Lung (tissue), 12 donors: ENCODE results near the gene HIRA. TPM values are rescaled to one million over a fixed set of nuclear protein-coding genes. Genes with fewer than 3 reads are reported as not detected.

ENCODE experiments used
- ATAC-seq: fragments of 200-7000 bp; cut with Tn5 transposase; one replicate; pipeline ENCODE4 v1.9.1; 2020; ENCODE audit warnings: moderate number of reproducible peaks; ENCODE audit not compliant: insufficient read depth, low FRiP score
- DNase-seq, 3 donors: peaks; one replicate each; pipeline ENCODE4 v3.0.0-alpha.2; 2013 to 2017
- H3K27ac ChIP-seq, 2 donors: one replicate each; pipeline ENCODE4 v1.5.1; 2013; ENCODE audit warnings: mild to moderate bottlenecking in 2 of 2, moderate library complexity in 2 of 2, control low read depth in 1 of 2, inconsistent platforms in 1 of 2, low read depth in 1 of 2, low read length in 1 of 2
- H3K27me3 ChIP-seq, 3 donors: one replicate each; pipeline ENCODE4 v1.5.1; 2013; ENCODE audit warnings: low read length in 2 of 3; ENCODE audit not compliant: control insufficient read depth in 3 of 3, insufficient read depth in 3 of 3
- H3K36me3 ChIP-seq, 4 donors: one replicate each; pipeline ENCODE4 v1.5.1; 2013; ENCODE audit warnings: low read length in 4 of 4, mild to moderate bottlenecking in 1 of 4, moderate library complexity in 1 of 4; ENCODE audit not compliant: control insufficient read depth in 4 of 4, insufficient read depth in 4 of 4
- H3K4me1 ChIP-seq, 5 donors: one replicate each; pipeline ENCODE4 v1.5.1; 2013; ENCODE audit warnings: low read length in 5 of 5, mild to moderate bottlenecking in 2 of 5, moderate library complexity in 1 of 5; ENCODE audit not compliant: control insufficient read depth in 5 of 5, insufficient read depth in 5 of 5
- H3K4me3 ChIP-seq: one replicate; pipeline ENCODE4 v1.5.1; 2013; ENCODE audit warnings: mild to moderate bottlenecking, control low read depth, moderate library complexity
- H3K9ac ChIP-seq, 2 donors: one replicate each; pipeline ENCODE4 v1.5.1; 2013; ENCODE audit warnings: low read length in 2 of 2, control low read depth in 1 of 2; ENCODE audit not compliant: insufficient read depth in 1 of 2
- H3K9me3 ChIP-seq, 4 donors: one replicate each; pipeline ENCODE4 v1.5.1; 2013; ENCODE audit warnings: low read length in 3 of 4, mild to moderate bottlenecking in 1 of 4, moderate library complexity in 1 of 4; ENCODE audit not compliant: control insufficient read depth in 4 of 4, insufficient read depth in 3 of 4
- WGBS, 2 donors: extraction: QIAGEN DNeasy Blood & Tissue Kit; methylation state at CpG; one replicate each; pipeline ENCODE4 v1.1.7; 2013; 5-methylcytosine and 5-hydroxymethylcytosine counted together
- polyA plus RNA-seq, 2 donors: library from polyadenylated mRNA; stranded (reverse); fragments of 200-250 nt; gene quantifications; one replicate each; pipeline ENCODE4 v1.2.1, GENCODE V29; 2013
- total RNA-seq, 2 donors: library from RNA; depleted of rRNA in 1 of 2; stranded (reverse); fragments of >200 nt in 1 of 2; gene quantifications; one replicate each; pipeline ENCODE4 v1.2.1, GENCODE V29; 2014 to 2021
- TF ChIP-seq, protein P1 (sequence below): IDR thresholded peaks from 2 replicates; pipeline ENCODE4 v1.5.1; 2012; ENCODE audit warnings: mild to moderate bottlenecking; ENCODE audit errors: control extremely low read depth, extremely low read depth
- donor health status: control.
- donor health status: control.
- donor health status: Bipolar disorder and iron deficiency.
- donor health status: healthy.
- donor health status: DM: yes; HTN: yes; CAD: no.

The HIRA gene
- total and polyA plus RNA-seq, 4 donors: 7.5 to 27.2 (median 17.3) TPM

DNA sequence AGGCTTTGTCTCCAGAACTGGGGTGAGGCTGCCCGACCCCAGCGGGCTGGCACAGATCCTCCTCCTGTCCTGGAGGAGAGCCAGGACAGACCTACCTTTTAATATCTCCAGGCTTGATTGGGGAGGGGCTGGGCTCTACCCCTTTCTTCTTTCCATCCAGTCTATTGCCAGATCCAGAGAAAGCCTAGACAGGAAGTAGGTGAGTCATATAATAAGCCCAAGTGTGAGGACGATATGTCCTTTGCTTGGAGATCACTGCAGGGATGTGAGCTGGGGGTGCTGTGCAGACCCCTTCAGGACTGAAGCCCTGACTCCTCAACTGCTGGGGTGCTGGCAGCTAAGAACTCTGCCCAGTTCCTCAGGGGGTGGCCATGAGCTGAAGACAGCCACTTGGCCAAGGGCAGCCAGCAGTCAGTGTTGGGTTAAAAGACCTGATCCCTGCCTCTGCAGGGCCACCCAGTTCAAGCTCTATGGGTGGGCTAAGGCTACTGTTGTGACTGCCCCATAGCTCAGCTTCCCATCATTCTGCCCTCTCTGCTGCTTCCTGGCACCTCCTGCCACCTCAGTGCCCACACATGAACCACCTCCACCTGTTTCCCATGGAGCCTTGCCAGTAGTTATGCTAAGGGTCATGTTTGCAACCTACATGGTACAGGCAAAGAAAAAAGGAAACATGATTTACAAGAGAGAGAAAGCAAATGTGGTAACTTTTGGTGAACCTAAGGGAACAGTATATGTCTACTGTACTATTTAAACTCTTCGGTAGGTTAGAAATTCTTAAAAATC is 24.2 kb upstream of the HIRA start:
- TF ChIP-seq, protein P1, sequence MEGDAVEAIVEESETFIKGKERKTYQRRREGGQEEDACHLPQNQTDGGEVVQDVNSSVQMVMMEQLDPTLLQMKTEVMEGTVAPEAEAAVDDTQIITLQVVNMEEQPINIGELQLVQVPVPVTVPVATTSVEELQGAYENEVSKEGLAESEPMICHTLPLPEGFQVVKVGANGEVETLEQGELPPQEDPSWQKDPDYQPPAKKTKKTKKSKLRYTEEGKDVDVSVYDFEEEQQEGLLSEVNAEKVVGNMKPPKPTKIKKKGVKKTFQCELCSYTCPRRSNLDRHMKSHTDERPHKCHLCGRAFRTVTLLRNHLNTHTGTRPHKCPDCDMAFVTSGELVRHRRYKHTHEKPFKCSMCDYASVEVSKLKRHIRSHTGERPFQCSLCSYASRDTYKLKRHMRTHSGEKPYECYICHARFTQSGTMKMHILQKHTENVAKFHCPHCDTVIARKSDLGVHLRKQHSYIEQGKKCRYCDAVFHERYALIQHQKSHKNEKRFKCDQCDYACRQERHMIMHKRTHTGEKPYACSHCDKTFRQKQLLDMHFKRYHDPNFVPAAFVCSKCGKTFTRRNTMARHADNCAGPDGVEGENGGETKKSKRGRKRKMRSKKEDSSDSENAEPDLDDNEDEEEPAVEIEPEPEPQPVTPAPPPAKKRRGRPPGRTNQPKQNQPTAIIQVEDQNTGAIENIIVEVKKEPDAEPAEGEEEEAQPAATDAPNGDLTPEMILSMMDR: no peak

DNA sequence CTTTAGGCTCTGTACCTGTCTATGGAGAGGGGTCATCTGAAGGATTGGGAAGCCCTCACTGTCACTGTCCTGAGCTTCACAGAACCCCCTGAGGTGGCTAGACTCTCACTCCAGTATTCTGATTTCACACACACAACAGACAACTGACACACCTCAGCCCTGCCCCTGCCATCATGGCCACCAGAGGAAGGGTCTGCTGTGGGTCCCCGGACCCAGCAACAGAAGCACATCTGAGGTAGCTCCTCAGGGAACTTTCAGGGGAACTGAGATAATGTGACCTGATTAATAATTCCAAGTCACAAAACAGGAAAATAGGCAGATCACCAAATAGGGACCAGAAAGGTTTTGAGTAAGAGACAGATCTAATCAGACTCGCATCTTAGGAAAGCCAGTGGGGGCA is 23.5 kb upstream of the HIRA start:
- TF ChIP-seq, protein P1: no peak
- WGBS, 2 donors: 98% methylated on average over 2 of the region's 2 CpGs
- no peaks in the 10 kb centered on the region for H3K4me1 ChIP-seq
- H3K27me3 ChIP-seq: no peaks in the 10 kb centered on the region
- DNase-seq (no peak), ATAC-seq (no peak)
- peaks cover 22 to 46% (median 34%) of the 10 kb centered on the region in 4 donors for H3K36me3 ChIP-seq
- H3K9me3 ChIP-seq: no peaks in the 10 kb centered on the region
- H3K4me3 ChIP-seq: no peak overlapping the region
- H3K9ac ChIP-seq: no peak overlapping the region
- no peak overlapping the region for H3K27ac ChIP-seq

More for the DNA sequence above, 24.2 kb upstream of the HIRA start:
- H3K36me3 ChIP-seq: peaks cover 22 to 45% (median 34%) of the 10 kb centered on the region in 4 donors
- no peak overlapping the region for H3K27ac ChIP-seq
- no peak for DNase-seq
- H3K27me3 ChIP-seq: no peaks in the 10 kb centered on the region
- no peaks in the 10 kb centered on the region for H3K4me1 ChIP-seq
- H3K9ac ChIP-seq: no peak overlapping the region
- H3K9me3 ChIP-seq: no peaks in the 10 kb centered on the region
- no peak overlapping the region for H3K4me3 ChIP-seq
- ATAC-seq: no peak
- WGBS, 2 donors: 71 to 93% methylated on average over 4 of the region's 4 CpGs

DNA sequence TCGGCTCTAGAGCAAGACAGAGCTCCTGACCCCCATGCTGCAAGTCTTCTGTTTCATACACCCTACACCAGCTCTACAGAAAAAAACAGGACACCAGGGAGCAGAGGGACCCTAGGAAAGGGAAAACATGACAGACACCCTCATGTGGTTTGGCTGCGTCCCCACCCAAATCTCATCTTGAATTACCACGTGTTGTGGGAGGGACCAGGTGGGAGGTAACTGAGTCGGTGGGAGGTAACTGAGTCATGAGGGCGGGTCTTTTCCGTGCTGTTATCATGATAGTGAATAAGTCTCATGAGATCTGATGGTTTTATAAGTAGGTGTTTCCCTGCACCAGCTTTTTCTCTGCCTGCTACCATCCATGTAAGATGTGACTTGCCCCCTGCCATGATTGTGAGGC is 22.6 kb upstream of the HIRA start:
- TF ChIP-seq, protein P1: no peak
- Histone ChIP-seq H3K27me3 (no peaks in the 10 kb centered on the region), H3K4me1 (peaks cover 0 to under 1% (median 0%) of the 10 kb centered on the region in 5 donors), H3K4me3 (no peak overlapping the region), H3K36me3 (peaks cover 22 to 44% (median 34%) of the 10 kb centered on the region in 4 donors), H3K27ac (no peak overlapping the region), H3K9ac (no peak overlapping the region), H3K9me3 (no peaks in the 10 kb centered on the region)
- WGBS, 2 donors: 85 to 92% methylated on average over 6 of the region's 6 CpGs
- ATAC-seq (no peak), DNase-seq (no peak)
